A204.1 (cell line): ENCODE results near the gene GNL2.
"Not testable (repeated sequence)": the region's sequence is repeated elsewhere in the genome, so short reads cannot be mapped to it uniquely, and the experiment has no call there.

Experiments used
- FAIRE-seq: peaks from 2 replicates; lab custom pipeline; 2012; peaks lifted over from hg19 to GRCh38; lab: Jason Lieb, UNC

GNL2 gene

GRCh38 chr1:37606481-37607263, 10.9 kb upstream of the GNL2 start:
- no peak for FAIRE-seq

GRCh38 chr1:37605806-37606474, 10.2 kb upstream of the GNL2 start:
- FAIRE-seq, result no peak

DNA sequence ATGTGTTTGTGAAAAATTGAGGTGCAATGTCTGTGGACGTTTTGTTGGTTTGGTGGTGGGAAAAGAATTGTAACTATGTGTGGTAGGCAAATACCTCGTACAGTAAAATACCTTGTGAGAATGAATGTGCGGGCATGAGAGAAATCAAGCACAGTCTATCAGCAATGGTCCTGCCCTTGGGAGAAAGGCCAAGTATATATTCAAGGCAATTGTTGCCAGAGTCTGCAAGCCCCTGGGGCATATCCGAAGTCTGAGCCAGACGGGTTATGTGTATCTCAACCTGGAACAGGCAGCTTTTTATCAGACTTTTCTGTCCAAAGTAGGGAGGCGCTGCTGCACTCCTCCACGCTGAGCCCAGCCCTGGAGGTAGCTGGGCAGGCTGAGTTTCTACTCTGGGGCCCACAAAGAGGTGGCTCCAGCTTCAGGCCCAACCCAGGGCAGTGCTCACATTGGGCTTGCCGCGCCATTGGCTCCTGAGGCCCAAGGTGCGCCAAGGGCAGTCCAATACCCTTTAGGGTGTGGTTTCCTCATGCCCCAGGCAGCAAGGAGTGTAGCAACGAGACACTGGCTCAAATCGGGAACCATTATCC, 9.4 kb upstream of the GNL2 start:
- no peak for FAIRE-seq

GRCh38 chr1:37602750-37603694, 7.3 kb upstream of the GNL2 start:
- no peak for FAIRE-seq

GRCh38 chr1:37601441-37601840, 5.7 kb upstream of the GNL2 start:
- no peak for FAIRE-seq

- no peak for FAIRE-seq
Observed at GRCh38 chr1:37599940-37600339, 4.2 kb upstream of the GNL2 start.

DNA sequence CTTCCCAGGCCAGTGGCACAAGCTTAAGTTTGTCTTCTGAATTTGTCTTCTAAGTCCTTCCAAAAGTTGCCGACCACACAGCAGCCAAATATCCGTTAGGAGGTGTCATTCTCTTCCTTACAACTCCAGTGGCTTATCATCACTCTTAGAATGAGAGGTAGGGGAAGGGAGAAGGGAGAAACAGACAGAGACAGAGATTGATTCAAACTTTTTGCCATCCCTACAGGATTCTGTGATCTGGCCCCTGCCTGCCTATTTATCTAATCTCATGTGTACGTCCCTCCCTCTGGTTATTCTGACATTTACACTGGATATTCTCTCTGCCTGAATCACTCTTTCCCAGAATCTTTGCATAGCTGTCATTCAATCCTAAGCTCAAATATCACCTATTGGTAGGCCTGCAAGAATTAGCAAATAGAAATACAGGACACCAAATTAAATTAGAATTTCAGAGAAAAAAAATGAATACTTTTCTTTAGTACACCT, 488 bp upstream of the GNL2 start:
- FAIRE-seq, result no peak

GRCh38 chr1:37593726-37594125, 2.0 kb downstream of the GNL2 start:
- no peak for FAIRE-seq

- FAIRE-seq, result no peak
Observed at GRCh38 chr1:37588939-37589338, 6.8 kb downstream of the GNL2 start.

GRCh38 chr1:37584544-37584943, 11.2 kb downstream of the GNL2 start:
- not testable (repeated sequence) for FAIRE-seq

- no peak for FAIRE-seq
Observed at GRCh38 chr1:37575692-37576091, 20.0 kb downstream of the GNL2 start.

- FAIRE-seq, result no peak
Observed at GRCh38 chr1:37574834-37575480, 20.8 kb downstream of the GNL2 start.

GRCh38 chr1:37570528-37571334, 25.0 kb downstream of the GNL2 start:
- no peak for FAIRE-seq

DNA sequence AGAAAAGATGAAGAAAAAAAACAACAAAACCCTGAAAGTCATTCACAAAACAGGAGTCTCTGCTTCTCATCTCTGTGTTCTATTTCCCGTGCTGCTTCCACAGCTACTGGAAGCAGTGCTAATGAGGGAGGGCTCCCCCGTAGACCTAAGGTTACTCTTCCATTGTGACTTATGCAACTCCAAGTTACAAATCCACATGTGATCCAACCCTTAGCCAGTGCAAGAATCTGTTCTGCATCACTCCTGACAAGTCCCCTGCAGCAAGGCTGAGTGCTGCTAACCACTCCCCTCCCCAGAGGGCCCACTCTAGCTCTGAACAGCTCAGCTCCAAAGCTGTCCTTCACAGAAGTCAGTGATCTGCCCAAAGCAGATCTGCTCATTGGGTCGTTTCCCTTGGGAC, 28.7 kb downstream of the GNL2 start:
- no peak for FAIRE-seq

DNA sequence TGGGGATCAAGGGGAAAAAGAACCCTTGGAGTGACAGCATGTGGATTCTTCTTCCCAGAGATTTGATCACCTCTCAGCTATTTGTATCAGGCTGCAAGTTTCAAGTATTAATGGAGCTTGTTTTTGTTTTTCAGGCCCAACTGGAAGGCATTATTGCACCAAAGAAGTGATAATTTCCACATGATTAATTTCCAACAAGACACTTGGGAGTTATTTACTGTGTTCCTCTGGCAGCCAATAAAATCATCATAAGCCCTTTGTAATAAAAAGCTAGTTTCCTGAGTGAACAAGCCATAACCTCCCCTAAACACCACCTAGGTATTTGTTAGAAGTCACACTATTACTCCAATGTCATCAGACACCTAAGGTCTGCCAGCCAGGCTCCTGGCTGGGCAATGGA, 30.8 kb downstream of the GNL2 start:
- no peak for FAIRE-seq

GRCh38 chr1:37562984-37563383, 32.8 kb downstream of the GNL2 start:
- no peak for FAIRE-seq

- FAIRE-seq, result no peak
Observed at GRCh38 chr1:37561133-37562132, 34.3 kb downstream of the GNL2 start.

- no peak for FAIRE-seq
Observed at GRCh38 chr1:37560401-37561132, 35.2 kb downstream of the GNL2 start.

DNA sequence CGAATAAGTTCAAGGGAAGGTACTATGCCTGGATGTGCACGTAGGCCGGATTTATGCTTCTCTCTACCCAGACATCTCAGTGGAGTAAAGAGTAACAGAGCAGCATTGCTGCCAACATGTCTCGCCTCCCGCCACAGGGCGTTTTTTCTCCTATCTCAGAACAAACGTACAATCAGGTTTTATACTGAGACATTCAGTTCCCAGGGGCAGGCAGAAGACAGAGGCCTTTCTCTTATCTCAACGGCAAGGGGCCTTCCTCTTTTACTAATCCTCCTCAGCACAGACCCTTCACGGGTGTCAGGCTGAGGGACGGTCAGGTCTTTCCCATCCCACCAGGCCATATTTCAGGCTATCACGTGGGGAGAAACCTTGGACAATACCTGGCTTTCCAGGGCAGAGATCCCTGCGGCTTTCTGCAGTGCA, 35.8 kb downstream of the GNL2 start:
- FAIRE-seq, result not testable (repeated sequence)
